DOHH2 (cell line): ENCODE measurements around the gene RIMBP2.

Experiments
- H3F3A ChIP-seq: fragments of 200-600 bp; sonication (generic), shearing (Covaris generic); 2 replicates; pipeline ENCODE4 v1.6.0; 2016; ENCODE audit warnings: antibody characterized with exemption, mild to moderate bottlenecking; ENCODE audit not compliant: control insufficient read depth, insufficient read depth
- H3K27ac ChIP-seq: fragments of 200-600 bp; sonication (generic); 2 replicates; pipeline ENCODE4 v1.5.1; 2014; ENCODE audit warnings: low read depth, mild to moderate bottlenecking, low read length, moderate library complexity
- H3K27me3 ChIP-seq: fragments of 200-600 bp; sonication (generic); 2 replicates; pipeline ENCODE4 v1.6.1; 2014; ENCODE audit warnings: mild to moderate bottlenecking, low read length, mixed read lengths; ENCODE audit not compliant: control insufficient read depth
- H3K36me3 ChIP-seq: fragments of 200-600 bp; sonication (generic); 2 replicates; pipeline ENCODE4 v1.6.1; 2014; ENCODE audit warnings: mild to moderate bottlenecking, low read length, moderate library complexity, mixed read lengths; ENCODE audit not compliant: control insufficient read depth
- H3K4me1 ChIP-seq: fragments of 200-600 bp; sonication (generic); 2 replicates; pipeline ENCODE4 v1.6.1; 2014; ENCODE audit warnings: mild to moderate bottlenecking, low read length, mixed read lengths; ENCODE audit not compliant: control insufficient read depth
- H3K4me2 ChIP-seq: fragments of 200-600 bp; sonication (generic); 2 replicates; pipeline ENCODE4 v1.6.0; 2014; ENCODE audit warnings: mild to moderate bottlenecking, low read length, moderate library complexity
- H3K4me3 ChIP-seq: fragments of 200-600 bp; sonication (generic); 2 replicates; pipeline ENCODE4 v1.5.1; 2014; ENCODE audit warnings: mild to moderate bottlenecking, low read length, mixed read lengths
- H3K79me2 ChIP-seq: fragments of 200-600 bp; sonication (generic); 2 replicates; pipeline ENCODE4 v1.6.1; 2014; ENCODE audit warnings: mild to moderate bottlenecking, low read length, mixed read lengths; ENCODE audit not compliant: control insufficient read depth
- H3K9me2 ChIP-seq: fragments of 200-600 bp; sonication (generic); replicated peaks from 2 replicates; pipeline ENCODE4 v1.6.1; 2014; ENCODE audit warnings: mild to moderate bottlenecking, low read length, mixed read lengths; ENCODE audit not compliant: control insufficient read depth
- H3K9me3 ChIP-seq: fragments of 200-600 bp; sonication (generic); 2 replicates; pipeline ENCODE4 v1.6.1; 2014; ENCODE audit warnings: antibody characterized with exemption, low read length, mixed read lengths; ENCODE audit not compliant: control insufficient read depth, insufficient read depth
- H4K20me1 ChIP-seq: fragments of 200-600 bp; sonication (generic); 2 replicates; pipeline ENCODE4 v1.6.0; 2014; ENCODE audit warnings: low read depth, mild to moderate bottlenecking, antibody characterized with exemption, low read length, moderate library complexity; ENCODE audit not compliant: control insufficient read depth, insufficient read depth
- CTCF ChIP-seq: fragments of 200-600 bp; sonication (generic); IDR thresholded peaks from one replicate; pipeline ENCODE4 v1.5.1; 2014; ENCODE audit warnings: antibody characterized with exemption, mild to moderate bottlenecking, low read depth, low read length; ENCODE audit not compliant: poor library complexity, severe bottlenecking
- EZH2phosphoT487 ChIP-seq: fragments of 200-600 bp; sonication (generic); IDR thresholded peaks from 2 replicates; pipeline ENCODE4 v1.6.1; 2017; ENCODE audit warnings: borderline replicate concordance, mild to moderate bottlenecking, antibody characterized with exemption, low read length, moderate library complexity, mixed read lengths

Gene RIMBP2

GRCh38 chr12:130423991-130424857 is 291.9 kb downstream of the RIMBP2 start:
- TF ChIP-seq EZH2phosphoT487, result no peak
- Histone ChIP-seq H3K27me3 (no peaks in the 10 kb centered on the region), H3K36me3 (no peaks in the 10 kb centered on the region), H3K9me2 (no peaks in the 10 kb centered on the region), H3K4me3 (no peak overlapping the region), H3K9me3 (no peaks in the 10 kb centered on the region), H3F3A (no peaks in the 10 kb centered on the region), H3K79me2 (no peaks in the 10 kb centered on the region), H4K20me1 (no peaks in the 10 kb centered on the region), H3K4me2 (no peak overlapping the region), H3K4me1 (no peaks in the 10 kb centered on the region), H3K27ac (no peak overlapping the region)

- Histone ChIP-seq H3K4me3 (no peak overlapping the region), H3K4me1 (no peaks in the 10 kb centered on the region), H3K9me2 (no peaks in the 10 kb centered on the region), H4K20me1 (no peaks in the 10 kb centered on the region), H3K79me2 (no peaks in the 10 kb centered on the region), H3K36me3 (no peaks in the 10 kb centered on the region), H3K9me3 (no peaks in the 10 kb centered on the region), H3K4me2 (no peak overlapping the region), H3K27ac (no peak overlapping the region), H3F3A (no peaks in the 10 kb centered on the region), H3K27me3 (no peaks in the 10 kb centered on the region)
- no peak for TF ChIP-seq EZH2phosphoT487
- TF ChIP-seq CTCF, result no peak
Observed at GRCh38 chr12:130423136-130423535, 293.0 kb downstream of the RIMBP2 start.

- no peak overlapping the region for H3K4me3 ChIP-seq
- no peaks in the 10 kb centered on the region for H3K4me1 ChIP-seq
- no peaks in the 10 kb centered on the region for H4K20me1 ChIP-seq
- no peak overlapping the region for H3K4me2 ChIP-seq
- TF ChIP-seq CTCF (no peak), EZH2phosphoT487 (no peak)
- no peaks in the 10 kb centered on the region for H3K36me3 ChIP-seq
- H3F3A ChIP-seq, result no peaks in the 10 kb centered on the region
- H3K9me2 ChIP-seq, result no peaks in the 10 kb centered on the region
- H3K9me3 ChIP-seq, result no peaks in the 10 kb centered on the region
- no peaks in the 10 kb centered on the region for H3K27me3 ChIP-seq
- no peak overlapping the region for H3K27ac ChIP-seq
- H3K79me2 ChIP-seq, result no peaks in the 10 kb centered on the region
Observed at GRCh38 chr12:130422676-130423075, 293.4 kb downstream of the RIMBP2 start.

- Histone ChIP-seq H4K20me1 (no peaks in the 10 kb centered on the region), H3F3A (no peaks in the 10 kb centered on the region), H3K36me3 (no peaks in the 10 kb centered on the region), H3K9me3 (no peaks in the 10 kb centered on the region), H3K27me3 (no peaks in the 10 kb centered on the region), H3K9me2 (no peaks in the 10 kb centered on the region), H3K27ac (no peak overlapping the region), H3K79me2 (no peaks in the 10 kb centered on the region), H3K4me2 (no peak overlapping the region), H3K4me1 (no peaks in the 10 kb centered on the region), H3K4me3 (no peak overlapping the region)
- no peak for TF ChIP-seq CTCF
- TF ChIP-seq EZH2phosphoT487, result no peak
Observed at GRCh38 chr12:130421896-130422295, 294.2 kb downstream of the RIMBP2 start.
